ENCODE data around the gene KRTAP4-3.
"Not testable (repeated sequence)": the region's sequence is repeated elsewhere in the genome, so short reads cannot be mapped to it uniquely, and the experiment has no call there.

Gene KRTAP4-3

GRCh38 chr17:41149652-41149985, 18.4 kb downstream of the KRTAP4-3 start, which contains the start of gene KRTAP4-5:
KRTAP4-5 (minus strand) TSS chr17:41149825; CDS start chr17:41149767, 58 bp downstream.
- TF ChIP-seq ZFX (IDR thresholded peaks at IDR 0.05), result no peak
- no peak for TF ChIP-seq CTCF (conservative IDR thresholded peaks at IDR 0.05)
- no peak within 1 kb of the TSS for H3K27ac ChIP-seq

GRCh38 chr17:41148971-41149651, 18.9 kb downstream of the KRTAP4-3 start:
- H3K27ac ChIP-seq, result not testable (repeated sequence)

GRCh38 chr17:41147531-41148204, 20.4 kb downstream of the KRTAP4-3 start:
- no peak overlapping the region for H3K27ac ChIP-seq
- no peak for TF ChIP-seq ZFX (IDR thresholded peaks at IDR 0.05)
- TF ChIP-seq CTCF (conservative IDR thresholded peaks at IDR 0.05), result no peak

GRCh38 chr17:41145261-41145660, 22.8 kb downstream of the KRTAP4-3 start:
- TF ChIP-seq ZFX (IDR thresholded peaks at IDR 0.05), result no peak
- TF ChIP-seq CTCF (conservative IDR thresholded peaks at IDR 0.05), result no peak
- no peak overlapping the region for H3K27ac ChIP-seq

GRCh38 chr17:41144846-41145245, 23.2 kb downstream of the KRTAP4-3 start:
- TF ChIP-seq CTCF (conservative IDR thresholded peaks at IDR 0.05), result no peak
- no peak for TF ChIP-seq ZFX (IDR thresholded peaks at IDR 0.05)
- H3K27ac ChIP-seq, result no peak overlapping the region

- TF ChIP-seq ZFX (IDR thresholded peaks at IDR 0.05) (no peak), CTCF (conservative IDR thresholded peaks at IDR 0.05) (no peak)
- no peak overlapping the region for H3K27ac ChIP-seq
Observed at GRCh38 chr17:41141361-41141760, 26.7 kb downstream of the KRTAP4-3 start.

- no peak within 1 kb of the TSS for H3K27ac ChIP-seq
- TF ChIP-seq ZFX (IDR thresholded peaks at IDR 0.05) (no peak), CTCF (conservative IDR thresholded peaks at IDR 0.05) (no peak)
Observed at GRCh38 chr17:41140360-41141131, 27.5 kb downstream of the KRTAP4-3 start, which contains the start of gene KRTAP4-6. KRTAP4-6 (minus strand) TSS chr17:41140544; CDS start chr17:41140487, 57 bp downstream.

GRCh38 chr17:41139865-41140264, 28.2 kb downstream of the KRTAP4-3 start:
- not testable (repeated sequence) for H3K27ac ChIP-seq
